Stimulated activated CD4-positive, alpha-beta T cell treated with anti-CD3 and anti-CD28 coated beads, Interleukin-4, amount 100 ng/mL, for 24 hours (primary cell): Measurements from ENCODE around the gene ZNF366.

ENCODE experiments used
- DNase-seq: peaks from one replicate; pipeline ENCODE4 v3.0.0-alpha.2; 2020

The ZNF366 gene

GRCh38 chr5:72488756-72489155, 18.5 kb downstream of the ZNF366 start:
- no peak for DNase-seq

- DNase-seq: no peak
Observed at GRCh38 chr5:72487177-72487576, 20.0 kb downstream of the ZNF366 start.

DNA sequence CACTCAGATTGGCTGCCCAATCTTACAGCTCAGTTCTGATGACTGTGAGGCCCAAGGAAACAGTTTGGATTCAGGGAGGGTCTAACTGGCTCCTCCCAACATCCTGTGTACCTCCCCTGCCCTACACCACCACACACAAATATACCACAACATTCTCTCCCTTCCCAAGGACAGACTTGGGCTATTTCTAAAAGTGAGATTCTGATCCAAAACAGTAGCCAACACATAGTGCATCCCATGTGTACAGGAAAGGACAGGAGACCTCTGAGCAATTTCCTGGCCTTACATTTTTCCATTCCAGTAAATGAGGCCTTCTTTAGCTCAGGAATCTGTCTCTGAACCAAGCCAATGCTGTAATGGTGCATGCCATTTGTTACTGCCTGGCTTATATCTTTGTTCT, 20.8 kb downstream of the ZNF366 start:
- DNase-seq: no peak

GRCh38 chr5:72485430-72485974, 21.7 kb downstream of the ZNF366 start:
- DNase-seq: no peak

DNA sequence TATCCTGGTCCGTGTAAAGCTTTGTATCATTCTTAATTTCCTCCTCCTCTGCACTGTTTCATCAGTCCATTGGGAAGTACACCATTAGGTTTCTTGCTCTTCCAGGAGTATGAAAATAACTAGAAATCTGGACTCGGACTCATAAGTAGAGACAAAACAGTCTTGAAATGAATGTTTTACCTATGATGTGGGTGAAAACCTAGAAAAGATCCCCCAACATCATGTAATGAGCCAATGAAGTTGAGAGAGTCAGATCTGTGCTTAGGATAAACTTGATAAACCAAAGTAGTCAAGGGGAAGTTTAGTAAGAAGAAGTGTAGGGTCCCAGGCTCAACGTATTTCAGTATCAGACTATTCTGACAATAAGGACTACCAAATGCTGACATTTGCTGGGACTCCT, 25.2 kb downstream of the ZNF366 start:
- DNase-seq: no peak

GRCh38 chr5:72480841-72481240, 26.4 kb downstream of the ZNF366 start:
- no peak for DNase-seq

DNA sequence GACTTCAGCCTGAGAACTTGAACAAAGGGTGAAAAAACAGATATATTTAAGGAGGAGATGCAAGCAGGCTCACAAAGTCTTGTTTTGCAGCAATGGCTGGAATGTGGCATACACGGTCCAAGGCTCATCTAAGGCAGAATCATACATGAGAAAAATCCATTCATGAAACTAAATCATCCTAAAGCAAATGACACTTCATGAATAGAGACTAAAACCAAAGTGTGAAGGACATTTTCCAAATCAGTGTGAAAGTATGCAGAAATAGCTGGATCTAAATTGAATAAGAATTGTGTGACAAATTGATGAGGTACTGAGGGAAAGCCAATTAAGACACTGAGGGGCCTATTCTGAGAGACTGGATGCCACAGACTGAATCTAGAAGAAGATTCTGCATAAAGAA, 27.3 kb downstream of the ZNF366 start:
- no peak for DNase-seq

- no peak for DNase-seq
Observed at GRCh38 chr5:72478684-72479083, 28.5 kb downstream of the ZNF366 start.

- no peak for DNase-seq
Observed at GRCh38 chr5:72478276-72478675, 28.9 kb downstream of the ZNF366 start.

- DNase-seq: no peak
Observed at GRCh38 chr5:72477644-72478043, 29.6 kb downstream of the ZNF366 start.

GRCh38 chr5:72477176-72477575, 30.0 kb downstream of the ZNF366 start:
- DNase-seq: no peak

DNA sequence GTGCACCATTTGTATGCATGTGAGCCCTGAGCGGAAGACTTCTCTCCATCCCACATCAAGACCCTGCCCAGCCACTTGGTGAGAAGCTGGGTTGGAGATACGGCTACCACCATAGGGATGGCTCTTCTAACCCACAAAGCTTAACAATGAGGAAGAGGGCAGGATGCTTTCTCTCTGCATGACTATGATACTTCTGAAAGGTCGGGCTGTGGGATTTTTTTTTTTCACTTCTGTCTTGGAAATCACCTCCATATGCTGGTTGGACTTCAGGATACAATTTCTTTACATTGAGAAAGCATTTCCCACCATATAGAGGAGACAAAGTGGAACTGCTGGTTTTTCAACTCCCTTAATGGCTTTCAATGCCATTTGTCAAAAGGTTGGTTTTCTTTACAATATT, 30.5 kb downstream of the ZNF366 start:
- no peak for DNase-seq

GRCh38 chr5:72476275-72476674, 30.9 kb downstream of the ZNF366 start:
- DNase-seq: no peak

DNA sequence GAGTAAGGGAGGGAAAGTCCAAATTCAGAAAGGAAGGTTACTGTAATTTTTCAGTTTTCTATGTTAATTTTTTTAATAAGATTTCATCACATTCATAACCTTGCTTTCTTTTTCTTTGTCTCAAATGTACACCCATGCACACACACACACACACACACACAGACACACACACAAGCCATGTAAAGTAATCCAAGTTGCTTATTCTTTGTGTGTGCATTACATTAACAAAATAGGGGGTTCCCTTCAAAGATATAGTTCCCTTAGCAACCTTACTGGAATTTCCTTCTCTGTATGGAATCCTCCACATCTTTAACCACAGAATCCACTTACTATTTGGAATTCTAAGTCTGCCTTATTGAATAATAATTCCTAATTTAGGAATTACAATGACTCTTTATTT, 32.7 kb downstream of the ZNF366 start:
- DNase-seq: no peak

- DNase-seq: no peak
Observed at GRCh38 chr5:72474046-72474500, 33.1 kb downstream of the ZNF366 start.

DNA sequence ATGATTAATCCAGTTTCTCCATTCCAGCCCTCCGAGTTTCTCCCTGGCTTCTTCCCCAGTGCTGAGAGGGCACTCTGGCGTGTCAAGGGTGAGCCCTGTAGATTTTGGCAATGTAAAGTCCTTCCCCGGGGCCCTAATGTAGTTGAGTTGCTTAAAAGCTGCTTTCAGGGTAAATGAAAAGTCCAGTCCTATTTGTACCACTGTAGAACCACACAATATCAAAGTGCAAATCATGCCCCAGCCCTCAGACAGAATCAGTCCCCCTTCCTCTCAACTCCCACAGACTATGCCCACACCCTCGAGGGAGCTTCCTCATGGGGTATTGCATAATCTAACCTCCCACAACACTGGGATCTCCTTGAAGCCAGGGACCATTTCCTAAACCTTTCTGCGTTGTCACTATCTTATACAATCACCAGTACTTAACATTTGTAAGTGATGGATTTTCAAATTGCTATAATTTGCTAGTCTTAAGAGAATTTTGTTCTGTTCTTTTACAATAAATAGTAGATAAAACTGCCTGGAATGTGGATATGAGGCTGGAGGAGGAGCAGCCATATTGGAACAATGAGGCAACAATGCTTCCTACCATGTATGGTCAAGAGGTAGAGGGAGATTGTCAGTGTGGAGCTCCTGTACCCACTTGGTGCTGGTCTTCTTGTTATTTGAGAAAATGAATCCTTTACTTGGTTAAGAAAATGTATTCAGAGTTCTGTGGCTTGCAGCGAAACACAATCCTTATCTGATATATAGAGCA, 34.4 kb downstream of the ZNF366 start:
- no peak for DNase-seq

DNA sequence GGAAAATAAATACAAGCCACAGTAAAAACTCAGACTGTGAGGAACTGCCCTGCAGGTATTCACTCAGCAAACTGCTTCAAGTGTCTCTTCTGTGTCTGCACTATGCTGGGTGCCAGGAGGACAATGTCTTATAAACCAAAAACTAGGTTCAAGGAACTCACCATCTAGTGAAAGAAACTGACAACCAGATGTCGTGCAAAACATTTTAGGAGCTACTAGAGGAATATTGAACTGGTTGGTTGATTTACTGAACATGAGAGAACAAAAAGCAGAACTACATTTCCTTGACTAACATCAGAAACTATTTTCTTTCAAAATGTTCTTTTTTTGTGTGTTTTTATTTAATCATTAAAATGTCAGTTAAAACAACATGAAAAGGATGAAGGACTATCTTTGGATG, 35.2 kb downstream of the ZNF366 start:
- no peak for DNase-seq

DNA sequence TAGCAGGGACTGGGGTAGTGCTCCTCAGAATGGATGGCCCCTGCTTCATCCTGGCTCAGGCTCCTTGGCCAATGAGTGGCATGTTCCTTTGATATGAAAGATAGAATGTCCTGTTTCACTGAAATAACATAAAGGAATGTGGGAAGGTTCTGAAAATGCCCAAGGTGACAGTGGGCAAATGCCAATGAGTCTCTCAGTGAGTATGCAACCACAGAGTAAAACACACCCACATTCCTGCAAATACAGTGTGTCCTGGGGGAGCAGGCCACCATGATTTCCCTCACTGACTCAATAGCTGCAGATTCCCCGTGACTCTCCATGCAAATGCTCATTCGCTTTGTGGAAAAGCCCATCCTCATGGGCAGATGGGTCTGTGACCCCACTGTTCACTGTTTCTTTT, 36.4 kb downstream of the ZNF366 start:
- no peak for DNase-seq

DNA sequence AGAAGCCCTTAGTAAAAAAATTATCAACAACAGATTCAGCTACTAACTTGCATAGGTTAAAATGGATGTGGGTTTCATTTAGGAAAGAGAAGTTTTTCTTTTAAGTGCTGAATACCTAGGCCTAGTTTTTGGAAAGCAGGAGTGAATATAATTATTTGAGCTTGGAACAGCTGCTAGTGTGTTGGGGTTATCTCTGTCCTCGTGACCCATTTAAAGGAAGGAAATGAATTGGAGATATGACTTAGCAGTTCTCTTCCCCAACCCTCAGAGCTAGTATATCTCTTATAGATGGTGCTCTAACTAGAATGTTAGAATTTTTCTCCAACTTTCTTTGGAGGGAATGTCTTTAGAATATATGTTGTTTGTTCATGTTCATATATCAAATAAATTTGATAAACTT, 38.6 kb downstream of the ZNF366 start:
- no peak for DNase-seq

DNA sequence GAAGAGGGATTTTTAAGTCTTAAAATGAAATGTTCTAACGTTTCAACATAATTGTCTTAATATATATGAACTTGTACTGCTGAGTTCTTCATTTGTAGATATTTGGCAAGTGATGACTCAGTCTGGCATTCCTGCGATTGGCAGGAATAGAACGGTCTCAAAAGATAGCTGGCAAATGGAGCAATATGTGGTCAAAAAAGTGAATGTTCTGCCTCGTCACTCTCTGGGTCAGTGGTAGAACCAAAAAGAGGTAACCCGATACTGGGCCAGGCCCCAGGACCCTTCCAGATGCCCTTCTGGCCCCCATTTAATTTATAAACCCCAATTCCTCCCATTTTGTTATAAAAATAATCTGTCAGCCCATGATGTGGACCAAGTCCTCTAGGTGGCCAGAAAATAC, 39.2 kb downstream of the ZNF366 start:
- DNase-seq: no peak

GRCh38 chr5:72467461-72467860, 39.7 kb downstream of the ZNF366 start:
- DNase-seq: no peak

DNA sequence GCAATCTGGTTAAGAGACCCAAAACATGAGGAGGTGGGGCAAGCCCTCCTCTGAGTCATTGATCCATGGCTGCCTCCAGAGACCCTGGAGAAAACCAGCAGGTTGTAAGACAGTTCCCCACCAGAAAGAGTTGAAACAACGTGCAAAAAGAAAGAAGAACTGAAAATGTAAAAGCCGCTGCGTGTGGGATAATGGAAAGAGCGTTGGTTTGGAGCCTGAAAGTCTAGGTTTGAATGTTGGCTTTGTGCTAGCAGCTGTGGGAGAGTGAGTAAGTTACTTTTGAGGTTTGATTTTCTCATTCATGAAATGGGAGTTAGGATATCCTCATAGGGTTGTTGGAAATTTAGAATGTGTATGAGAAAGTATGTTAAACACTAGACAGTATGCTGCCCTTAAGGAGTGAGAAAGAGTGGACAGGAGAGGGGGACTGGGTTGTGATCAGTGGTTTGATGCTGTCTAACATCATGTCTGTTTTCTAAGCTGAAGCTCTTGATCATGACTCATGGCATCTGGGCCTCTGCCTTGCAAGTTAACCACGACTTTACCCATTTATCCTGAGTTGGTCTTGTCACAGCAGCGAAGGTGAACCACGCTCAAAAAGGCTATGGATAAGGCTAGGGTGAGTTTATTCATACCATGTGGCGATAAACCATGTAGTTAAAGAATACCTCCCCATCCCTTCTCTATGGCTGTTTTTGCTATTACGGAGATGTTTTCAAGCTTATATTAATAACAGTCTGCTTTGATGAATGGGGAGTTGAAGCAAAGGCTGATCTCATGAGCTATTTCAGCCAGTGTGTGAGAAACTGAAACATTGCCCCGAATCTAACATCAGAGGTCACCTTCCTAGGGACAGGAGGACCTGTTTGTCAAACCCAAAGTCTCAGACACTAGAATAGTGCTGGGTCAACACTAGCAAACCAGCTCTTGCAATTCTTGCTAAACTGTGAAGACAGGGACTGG, 41.3 kb downstream of the ZNF366 start:
- DNase-seq: no peak

GRCh38 chr5:72465066-72465465, 42.1 kb downstream of the ZNF366 start:
- DNase-seq: no peak

GRCh38 chr5:72464071-72464470, 43.1 kb downstream of the ZNF366 start:
- no peak for DNase-seq
